HepG2 (cell line): ENCODE data around the gene ZMYND8. TPM values are rescaled to one million over a fixed set of nuclear protein-coding genes. Genes with fewer than 3 reads are reported as not detected.

Source experiments
- ATAC-seq: fragments of 200-7000 bp; cut with Tn5 transposase; 3 replicates; pipeline ENCODE4 v1.9.1; 2020; ENCODE audit warnings: mild to moderate bottlenecking, moderate library complexity
- BruUV-seq: library from RNA; stranded (reverse); fragments of 400-500 nt; replicated peaks from 2 replicates; lab custom pipeline; 2021; lab: Mats Ljungman, UMichigan
- CTCF ChIA-PET: fragments of 300-600 bp; formaldehyde crosslinking; extraction: SDS; loops from one replicate; lab custom pipeline; 2021; ENCODE audit warnings: low total read pairs, inconsistent platforms, low intra/inter-chr PET ratio; lab: Yijun Ruan, JAX
- POLR2A ChIA-PET: fragments of 350-600 bp; sonication (Branson Sonifier 250); formaldehyde crosslinking; loops from one replicate; lab custom pipeline; 2020; ENCODE audit warnings: antibody characterized with exemption, inconsistent platforms; lab: Yijun Ruan, JAX
- DNase-seq: peaks from one replicate; pipeline ENCODE4 v3.0.0-alpha.2; 2015; ENCODE audit warnings: low spot score
- FAIRE-seq: peaks from 3 replicates; lab custom pipeline; 2011; peaks lifted over from hg19 to GRCh38; lab: Jason Lieb, UNC
- H2AFZ ChIP-seq: one replicate; pipeline ENCODE4 v1.6.1; 2011; ENCODE audit warnings: low read length, inconsistent platforms
- H3K27ac ChIP-seq: fragments of 300-600 bp; 3 replicates; pipeline ENCODE4 v1.8.0; 2011; ENCODE audit warnings: mixed run types, mild to moderate bottlenecking, mixed read lengths, low read length, inconsistent platforms; ENCODE audit not compliant: insufficient read depth; ENCODE audit errors: extremely low read length
- H3K27me3 ChIP-seq, 2 experiments: fragments of 200-600 bp in 1 of 2; 2 replicates in 1 of 2; 3 replicates in 1 of 2; pipeline versions ENCODE4 v1.6.0 to v1.8.0; 2011; ENCODE audit warnings: low read length in 2 of 2, mild to moderate bottlenecking in 2 of 2, moderate library complexity in 2 of 2, inconsistent platforms in 1 of 2; ENCODE audit not compliant: insufficient read depth in 2 of 2, control insufficient read depth in 1 of 2
- H3K36me3 ChIP-seq, 2 experiments: fragments of 200-600 bp in 1 of 2; replicated peaks in 1 of 2; 2 replicates in 1 of 2; 3 replicates in 1 of 2; pipeline versions ENCODE4 v1.5.1 to v1.8.0; 2011; ENCODE audit warnings: low read length in 2 of 2, inconsistent platforms in 1 of 2; ENCODE audit not compliant: insufficient read depth in 2 of 2, control insufficient read depth in 1 of 2
- H3K4me1 ChIP-seq: 2 replicates; pipeline ENCODE4 v1.5.1; 2012; ENCODE audit warnings: low read length, inconsistent platforms; ENCODE audit not compliant: insufficient read depth
- H3K4me2 ChIP-seq: 2 replicates; pipeline ENCODE4 v1.6.0; 2011; ENCODE audit warnings: low read depth, low read length, inconsistent platforms
- H3K4me3 ChIP-seq, 3 experiments: fragments of 200-600 bp in 1 of 3; sonication (generic), shearing (Covaris generic) in 1 of 3; replicated peaks in 1 of 3; 2 replicates each; pipeline ENCODE4 v1.5.1; 2011 to 2016; ENCODE audit warnings: low read length in 3 of 3, inconsistent platforms in 2 of 3, low read depth in 2 of 3, mild to moderate bottlenecking in 2 of 3, control low read depth in 1 of 3, mixed read lengths in 1 of 3; ENCODE audit not compliant: insufficient read depth in 1 of 3
- H3K79me2 ChIP-seq: one replicate; pipeline ENCODE4 v1.6.1; 2011; ENCODE audit warnings: low read length, inconsistent platforms; ENCODE audit not compliant: insufficient read depth
- H3K9ac ChIP-seq: 2 replicates; pipeline ENCODE4 v1.6.0; 2011; ENCODE audit warnings: mild to moderate bottlenecking, low read depth, low read length, inconsistent platforms; ENCODE audit not compliant: insufficient read depth
- H3K9me3 ChIP-seq: 2 replicates; pipeline ENCODE4 v1.5.1; 2012; ENCODE audit warnings: mild to moderate bottlenecking, low read length
- H4K20me1 ChIP-seq: 2 replicates; pipeline ENCODE4 v1.6.0; 2011; ENCODE audit warnings: inconsistent platforms, mild to moderate bottlenecking, low read length, moderate library complexity; ENCODE audit not compliant: insufficient read depth
- HMG20B ChIP-seq: conservative IDR thresholded peaks from 2 replicates; pipeline ENCODE4 v1.6.1; 2016; ENCODE audit warnings: missing genetic modification reagents, missing compliant biosample characterization
- HNF4A ChIP-seq: sonication (generic); formaldehyde crosslinking; IDR thresholded peaks from 2 replicates; pipeline ENCODE4 v1.4.0; 2020; ENCODE audit warnings: missing genetic modification reagents
- HNF4G ChIP-seq, 2 experiments: sonication (generic) in 1 of 2; formaldehyde crosslinking in 1 of 2; IDR thresholded peaks; 2 replicates each; pipeline versions ENCODE4 v1.4.0 to v1.6.1; 2011 to 2020; ENCODE audit warnings: borderline replicate concordance in 2 of 2, low read depth in 2 of 2, mild to moderate bottlenecking in 2 of 2, low read length in 1 of 2, missing genetic modification reagents in 1 of 2, moderate library complexity in 1 of 2
- HOXD1 ChIP-seq: sonication (generic); formaldehyde crosslinking; IDR thresholded peaks from 2 replicates; pipeline ENCODE4 v1.5.0; 2020; ENCODE audit warnings: missing genetic modification reagents
- JUND ChIP-seq: sonication (generic); formaldehyde crosslinking; IDR thresholded peaks from 2 replicates; pipeline ENCODE4 v1.8.0; 2022; ENCODE audit warnings: mild to moderate bottlenecking, missing genetic modification reagents
- PITX1 ChIP-seq: sonication (generic); formaldehyde crosslinking; IDR thresholded peaks from 2 replicates; pipeline ENCODE4 v1.5.1; 2020; ENCODE audit warnings: mild to moderate bottlenecking, missing genetic modification reagents
- SNAI1 ChIP-seq: sonication (generic); formaldehyde crosslinking; IDR thresholded peaks from 2 replicates; pipeline ENCODE4 v1.5.0; 2020; ENCODE audit warnings: mild to moderate bottlenecking, missing genetic modification reagents, borderline replicate concordance
- WGBS: methylation state at CpG from one replicate; pipeline ENCODE4 v1.1.6; 2017; ENCODE audit warnings: low lambda C conversion rate; 5-methylcytosine and 5-hydroxymethylcytosine counted together
- in situ Hi-C: cut with HindIII; loops from 2 replicates; pipeline ENCODE4 v1.10.0; 2017; ENCODE audit warnings: low pct_unique_long_range_greater_than_20kb; ENCODE audit not compliant: extremely low pct_ligation_motif_present
- intact Hi-C: fragments of 100-400 bp; cut with micrococcal nuclease; formaldehyde crosslinking; loops from one replicate; pipeline ENCODE4 v1.10.0; 2022; ENCODE audit not compliant: unreplicated experiment
- polyA plus RNA-seq, 8 experiments: library from polyadenylated mRNA; depleted of rRNA in 3 of 8; stranded (reverse) in 7 of 8; unstranded in 1 of 8; fragments of >200 nt; fragmentation: Illumina TruSeq in 4 of 8; extraction: Trizol in 4 of 8; gene quantifications; 2 replicates each; pipeline versions ENCODE4 v1.2.1 to v1.2.3, GENCODE V29; 2011 to 2016; ENCODE audit warnings: low read depth in 4 of 8, missing spikeins in 1 of 8, mixed read lengths in 1 of 8; ENCODE audit not compliant: insufficient read depth in 1 of 8
- total RNA-seq, 5 experiments: library from RNA; depleted of rRNA; stranded (reverse); fragments of >200 nt; fragmentation: Illumina TruSeq; extraction: Trizol; gene quantifications; 2 replicates each; pipeline ENCODE4 v1.2.3, GENCODE V29; 2016; ENCODE audit warnings: low read depth in 1 of 5
- TF ChIP-seq, protein P1 (sequence below): sonication (generic); formaldehyde crosslinking; IDR thresholded peaks from 2 replicates; pipeline ENCODE4 v1.5.1; 2020; ENCODE audit warnings: mild to moderate bottlenecking, missing genetic modification reagents, moderate library complexity
- TF ChIP-seq, protein P2 (sequence below): sonication (generic); formaldehyde crosslinking; IDR thresholded peaks from 2 replicates; pipeline ENCODE4 v1.5.0; 2020; ENCODE audit warnings: missing genetic modification reagents

The ZMYND8 gene
- total and polyA plus RNA-seq, 2 of the 13 experiments (the other 11 are each of a cell fraction or from before 2014, with no cell fraction given): 53.9 to 84.7 TPM

DNA sequence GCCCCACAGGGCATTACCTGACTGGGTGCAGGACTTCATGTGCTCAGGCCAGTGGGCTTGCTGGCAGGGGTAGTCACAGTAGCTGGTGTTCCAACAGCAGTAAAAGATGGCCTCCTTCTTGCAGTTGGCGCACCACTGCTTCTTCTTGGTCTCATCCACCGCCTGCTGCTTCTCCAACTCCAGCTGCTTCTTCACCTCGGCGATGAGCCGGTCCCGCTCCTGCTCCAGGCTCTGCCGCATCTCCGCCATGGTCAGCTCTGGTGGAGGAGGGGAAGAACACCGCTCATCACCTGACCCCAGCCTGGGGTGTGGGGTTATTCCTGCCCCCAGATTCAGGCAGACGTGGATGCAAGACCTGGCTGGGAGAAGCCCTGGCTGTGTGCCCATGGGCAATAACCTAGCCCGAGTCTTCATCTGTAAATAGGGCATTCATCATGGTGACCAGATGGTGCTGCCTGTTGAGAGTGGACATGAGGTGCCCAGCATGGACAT, 132.2 kb downstream of the ZMYND8 start (continued):
- TF ChIP-seq, protein P1, sequence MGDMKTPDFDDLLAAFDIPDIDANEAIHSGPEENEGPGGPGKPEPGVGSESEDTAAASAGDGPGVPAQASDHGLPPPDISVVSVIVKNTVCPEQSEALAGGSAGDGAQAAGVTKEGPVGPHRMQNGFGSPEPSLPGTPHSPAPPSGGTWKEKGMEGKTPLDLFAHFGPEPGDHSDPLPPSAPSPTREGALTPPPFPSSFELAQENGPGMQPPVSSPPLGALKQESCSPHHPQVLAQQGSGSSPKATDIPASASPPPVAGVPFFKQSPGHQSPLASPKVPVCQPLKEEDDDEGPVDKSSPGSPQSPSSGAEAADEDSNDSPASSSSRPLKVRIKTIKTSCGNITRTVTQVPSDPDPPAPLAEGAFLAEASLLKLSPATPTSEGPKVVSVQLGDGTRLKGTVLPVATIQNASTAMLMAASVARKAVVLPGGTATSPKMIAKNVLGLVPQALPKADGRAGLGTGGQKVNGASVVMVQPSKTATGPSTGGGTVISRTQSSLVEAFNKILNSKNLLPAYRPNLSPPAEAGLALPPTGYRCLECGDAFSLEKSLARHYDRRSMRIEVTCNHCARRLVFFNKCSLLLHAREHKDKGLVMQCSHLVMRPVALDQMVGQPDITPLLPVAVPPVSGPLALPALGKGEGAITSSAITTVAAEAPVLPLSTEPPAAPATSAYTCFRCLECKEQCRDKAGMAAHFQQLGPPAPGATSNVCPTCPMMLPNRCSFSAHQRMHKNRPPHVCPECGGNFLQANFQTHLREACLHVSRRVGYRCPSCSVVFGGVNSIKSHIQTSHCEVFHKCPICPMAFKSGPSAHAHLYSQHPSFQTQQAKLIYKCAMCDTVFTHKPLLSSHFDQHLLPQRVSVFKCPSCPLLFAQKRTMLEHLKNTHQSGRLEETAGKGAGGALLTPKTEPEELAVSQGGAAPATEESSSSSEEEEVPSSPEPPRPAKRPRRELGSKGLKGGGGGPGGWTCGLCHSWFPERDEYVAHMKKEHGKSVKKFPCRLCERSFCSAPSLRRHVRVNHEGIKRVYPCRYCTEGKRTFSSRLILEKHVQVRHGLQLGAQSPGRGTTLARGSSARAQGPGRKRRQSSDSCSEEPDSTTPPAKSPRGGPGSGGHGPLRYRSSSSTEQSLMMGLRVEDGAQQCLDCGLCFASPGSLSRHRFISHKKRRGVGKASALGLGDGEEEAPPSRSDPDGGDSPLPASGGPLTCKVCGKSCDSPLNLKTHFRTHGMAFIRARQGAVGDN (CRISPR knock-in tag): peak; percentile 60
- TF ChIP-seq, all 625 proteins: peak for 24

DNA sequence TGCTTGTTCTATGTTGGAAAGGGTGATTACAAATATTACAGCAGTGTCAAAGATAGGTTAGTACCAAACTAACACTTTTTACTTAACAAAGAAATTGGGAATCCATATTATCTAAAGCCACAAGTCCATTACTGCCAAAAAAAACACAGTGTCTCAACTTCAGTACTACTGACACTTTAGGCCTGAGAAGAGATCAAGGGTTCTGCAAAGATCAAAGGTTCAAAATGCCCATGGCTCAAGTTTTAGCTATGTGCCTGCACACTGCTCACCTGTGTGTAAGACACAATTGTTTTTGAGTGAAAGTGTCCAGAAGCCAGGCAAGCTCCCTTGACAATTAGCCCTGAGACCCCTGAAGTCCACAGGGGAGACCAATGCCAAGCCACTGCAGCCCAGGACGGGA, 132.6 kb downstream of the ZMYND8 start:
- BruUV-seq: no TSS peak
- no peaks in the 10 kb centered on the region for H3K9me3 ChIP-seq
- peak; percentile 28 for ATAC-seq
- H3K4me1 ChIP-seq: peaks cover 25% of the 10 kb centered on the region
- peaks cover 61 to 85% of the 10 kb centered on the region in 2 experiments for H3K36me3 ChIP-seq
- DNase-seq: no peak
- no peak for TF ChIP-seq SNAI1 (CRISPR knock-in tag)
- TF ChIP-seq HNF4G (IDR thresholded peaks at IDR 0.05; ENCODE audit: borderline replicate concordance, low read depth, low read length): peak; percentile 57; the same call in 1 of the 2 replicates
- TF ChIP-seq HNF4G (CRISPR knock-in tag; IDR thresholded peaks at IDR 0.05; ENCODE audit: borderline replicate concordance, low read depth): no peak
- TF ChIP-seq HMG20B (CRISPR knock-in tag): no peak
- TF ChIP-seq HOXD1 (CRISPR knock-in tag): peak; percentile 22; the same call in 1 of the 2 replicates
- TF ChIP-seq, protein P2, sequence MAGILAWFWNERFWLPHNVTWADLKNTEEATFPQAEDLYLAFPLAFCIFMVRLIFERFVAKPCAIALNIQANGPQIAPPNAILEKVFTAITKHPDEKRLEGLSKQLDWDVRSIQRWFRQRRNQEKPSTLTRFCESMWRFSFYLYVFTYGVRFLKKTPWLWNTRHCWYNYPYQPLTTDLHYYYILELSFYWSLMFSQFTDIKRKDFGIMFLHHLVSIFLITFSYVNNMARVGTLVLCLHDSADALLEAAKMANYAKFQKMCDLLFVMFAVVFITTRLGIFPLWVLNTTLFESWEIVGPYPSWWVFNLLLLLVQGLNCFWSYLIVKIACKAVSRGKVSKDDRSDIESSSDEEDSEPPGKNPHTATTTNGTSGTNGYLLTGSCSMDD (CRISPR knock-in tag): 0 out of 2 replicates have a peak, but pooled peaks have one; percentile 22
- 0 out of 2 replicates have a peak, but pooled peaks have one; percentile 14 for TF ChIP-seq PITX1 (CRISPR knock-in tag)
- TF ChIP-seq JUND (CRISPR knock-in tag): 0 out of 2 replicates have a peak, but pooled peaks have one; percentile 4
- peak; percentile 71 for TF ChIP-seq HNF4A (CRISPR knock-in tag)
- in situ Hi-C loops (no loop called here), intact Hi-C loops (no loop called here)
- POLR2A ChIA-PET: interaction anchor here (1.0 kb wide), 2 partner anchors 9 to 21 kb away, joined by 3 to 4 read pairs; no protein-coding TSS in a partner anchor
- peaks cover 3% of the 10 kb centered on the region for H3K79me2 ChIP-seq
- CTCF ChIA-PET: no interaction called here
- no peak overlapping the region for H2AFZ ChIP-seq
- 100% methylated on average over 1 of the region's 1 CpG for WGBS
- H3K4me3 ChIP-seq: no peak overlapping the region
- no peak overlapping the region for H3K9ac ChIP-seq
- H3K27me3 ChIP-seq: no peaks in the 10 kb centered on the region
- FAIRE-seq: peak; percentile 54
- H3K27ac ChIP-seq: peak overlapping the region; percentile 27
- H3K4me2 ChIP-seq: no peak overlapping the region
- peaks cover 14% of the 10 kb centered on the region; the same call in 1 of the 2 replicates for H4K20me1 ChIP-seq
